ENCODE results near the gene KCNH3.

DNA sequence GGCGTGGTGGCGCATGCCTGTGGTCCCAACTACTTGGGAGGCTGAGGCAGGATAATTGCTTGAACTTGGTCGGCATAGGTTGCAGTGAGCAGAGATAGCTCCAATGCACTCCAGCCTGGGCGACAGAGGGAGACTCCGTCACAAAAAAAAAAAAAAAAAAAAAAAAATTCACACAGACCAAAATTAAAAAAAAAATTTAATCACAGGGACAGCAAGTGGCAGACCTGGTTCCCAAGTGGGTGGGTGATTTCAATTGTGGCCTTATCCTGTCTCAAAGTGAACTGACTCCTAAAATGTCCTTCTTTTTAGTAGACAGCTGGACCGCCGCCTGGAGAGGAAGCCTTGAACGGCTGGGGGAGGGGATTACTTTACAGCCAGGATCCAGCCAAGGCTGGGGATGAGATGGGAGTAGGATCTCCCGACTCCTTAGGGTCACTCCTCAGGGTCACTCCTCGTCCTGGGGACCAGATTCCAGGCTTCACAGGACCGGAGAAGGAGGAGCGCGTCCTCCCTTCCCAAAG is 1.5 kb upstream of the KCNH3 start:
- TF ChIP-seq, protein P1, sequence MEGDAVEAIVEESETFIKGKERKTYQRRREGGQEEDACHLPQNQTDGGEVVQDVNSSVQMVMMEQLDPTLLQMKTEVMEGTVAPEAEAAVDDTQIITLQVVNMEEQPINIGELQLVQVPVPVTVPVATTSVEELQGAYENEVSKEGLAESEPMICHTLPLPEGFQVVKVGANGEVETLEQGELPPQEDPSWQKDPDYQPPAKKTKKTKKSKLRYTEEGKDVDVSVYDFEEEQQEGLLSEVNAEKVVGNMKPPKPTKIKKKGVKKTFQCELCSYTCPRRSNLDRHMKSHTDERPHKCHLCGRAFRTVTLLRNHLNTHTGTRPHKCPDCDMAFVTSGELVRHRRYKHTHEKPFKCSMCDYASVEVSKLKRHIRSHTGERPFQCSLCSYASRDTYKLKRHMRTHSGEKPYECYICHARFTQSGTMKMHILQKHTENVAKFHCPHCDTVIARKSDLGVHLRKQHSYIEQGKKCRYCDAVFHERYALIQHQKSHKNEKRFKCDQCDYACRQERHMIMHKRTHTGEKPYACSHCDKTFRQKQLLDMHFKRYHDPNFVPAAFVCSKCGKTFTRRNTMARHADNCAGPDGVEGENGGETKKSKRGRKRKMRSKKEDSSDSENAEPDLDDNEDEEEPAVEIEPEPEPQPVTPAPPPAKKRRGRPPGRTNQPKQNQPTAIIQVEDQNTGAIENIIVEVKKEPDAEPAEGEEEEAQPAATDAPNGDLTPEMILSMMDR (conservative IDR thresholded peaks at IDR 0.05; ENCODE audit: low read length): no peak
- TF ChIP-seq EZH2phosphoT487 (IDR thresholded peaks at IDR 0.05; ENCODE audit: borderline replicate concordance): no peak
